ENCODE results near the gene SMTN.

GRCh38 chr22:31120642-31121041 is 39.5 kb downstream of the SMTN start:
- TF ChIP-seq POLR2A (IDR thresholded peaks at IDR 0.05) = no peak
- TF ChIP-seq, protein P1, sequence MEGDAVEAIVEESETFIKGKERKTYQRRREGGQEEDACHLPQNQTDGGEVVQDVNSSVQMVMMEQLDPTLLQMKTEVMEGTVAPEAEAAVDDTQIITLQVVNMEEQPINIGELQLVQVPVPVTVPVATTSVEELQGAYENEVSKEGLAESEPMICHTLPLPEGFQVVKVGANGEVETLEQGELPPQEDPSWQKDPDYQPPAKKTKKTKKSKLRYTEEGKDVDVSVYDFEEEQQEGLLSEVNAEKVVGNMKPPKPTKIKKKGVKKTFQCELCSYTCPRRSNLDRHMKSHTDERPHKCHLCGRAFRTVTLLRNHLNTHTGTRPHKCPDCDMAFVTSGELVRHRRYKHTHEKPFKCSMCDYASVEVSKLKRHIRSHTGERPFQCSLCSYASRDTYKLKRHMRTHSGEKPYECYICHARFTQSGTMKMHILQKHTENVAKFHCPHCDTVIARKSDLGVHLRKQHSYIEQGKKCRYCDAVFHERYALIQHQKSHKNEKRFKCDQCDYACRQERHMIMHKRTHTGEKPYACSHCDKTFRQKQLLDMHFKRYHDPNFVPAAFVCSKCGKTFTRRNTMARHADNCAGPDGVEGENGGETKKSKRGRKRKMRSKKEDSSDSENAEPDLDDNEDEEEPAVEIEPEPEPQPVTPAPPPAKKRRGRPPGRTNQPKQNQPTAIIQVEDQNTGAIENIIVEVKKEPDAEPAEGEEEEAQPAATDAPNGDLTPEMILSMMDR (IDR thresholded peaks at IDR 0.05) = no peak

Measured in tibial nerve (tissue), 3 donors.